ENCODE data around the gene PSMD11. TPM values are rescaled to one million over a fixed set of nuclear protein-coding genes. Genes with fewer than 3 reads are reported as not detected.

Gene PSMD11
- total RNA-seq, 1 donor from 2014 or later, result 117 TPM

DNA sequence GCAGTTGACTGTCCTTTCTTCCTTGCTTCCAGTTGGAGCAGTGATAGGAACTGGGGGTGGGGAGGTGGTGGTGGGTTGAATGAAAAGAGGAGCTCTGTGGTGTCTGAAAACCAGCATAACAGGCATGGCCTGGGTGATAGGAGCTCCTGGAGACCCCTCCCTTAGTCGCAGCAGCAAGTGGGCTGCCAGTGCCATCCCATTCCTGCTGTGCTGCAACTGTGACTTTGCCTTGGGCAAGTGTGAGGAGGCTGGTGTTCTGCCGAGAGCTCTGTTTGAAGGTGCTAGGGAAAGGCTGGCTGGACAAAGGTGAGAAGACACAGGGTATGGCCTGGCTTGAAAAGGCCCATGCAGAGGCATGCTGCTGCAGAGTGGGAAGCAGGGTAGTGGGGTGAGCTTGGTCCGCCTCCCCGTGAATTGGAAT is 39.7 kb downstream of the PSMD11 start:
- intact Hi-C loops (cut with micrococcal nuclease), result loop anchor here (5.0 kb wide), 1 partner anchor 288 kb away; no protein-coding TSS in a partner anchor
- ATAC-seq (ENCODE audit: low read depth) (no peak), DNase-seq (no peak)
- ChIA-PET POLR2A (interaction anchor here (1.2 to 6.3 kb wide), 3 partner anchors 39 to 134 kb away, joined by 3 to 90 read pairs (median 7); no protein-coding TSS in a partner anchor), CTCF (interaction anchor here (0.6 to 10.2 kb wide), 24 partner anchors 12 to 393 kb away, joined by 3 to 53 read pairs (median 5); partner anchors contain the start of gene PSMD11)
- Mint-ChIP-seq H3K9me3 (no peaks in the 10 kb centered on the region), H3K4me1 (peaks cover 26% of the 10 kb centered on the region), H3K4me3 (peak overlapping the region; percentile 17), H3K27me3 (no peaks in the 10 kb centered on the region), H3K36me3 (ENCODE audit: low read depth) (peaks cover 47% of the 10 kb centered on the region), H3K27ac (peak overlapping the region; percentile 43)
- TF ChIP-seq, protein P1, sequence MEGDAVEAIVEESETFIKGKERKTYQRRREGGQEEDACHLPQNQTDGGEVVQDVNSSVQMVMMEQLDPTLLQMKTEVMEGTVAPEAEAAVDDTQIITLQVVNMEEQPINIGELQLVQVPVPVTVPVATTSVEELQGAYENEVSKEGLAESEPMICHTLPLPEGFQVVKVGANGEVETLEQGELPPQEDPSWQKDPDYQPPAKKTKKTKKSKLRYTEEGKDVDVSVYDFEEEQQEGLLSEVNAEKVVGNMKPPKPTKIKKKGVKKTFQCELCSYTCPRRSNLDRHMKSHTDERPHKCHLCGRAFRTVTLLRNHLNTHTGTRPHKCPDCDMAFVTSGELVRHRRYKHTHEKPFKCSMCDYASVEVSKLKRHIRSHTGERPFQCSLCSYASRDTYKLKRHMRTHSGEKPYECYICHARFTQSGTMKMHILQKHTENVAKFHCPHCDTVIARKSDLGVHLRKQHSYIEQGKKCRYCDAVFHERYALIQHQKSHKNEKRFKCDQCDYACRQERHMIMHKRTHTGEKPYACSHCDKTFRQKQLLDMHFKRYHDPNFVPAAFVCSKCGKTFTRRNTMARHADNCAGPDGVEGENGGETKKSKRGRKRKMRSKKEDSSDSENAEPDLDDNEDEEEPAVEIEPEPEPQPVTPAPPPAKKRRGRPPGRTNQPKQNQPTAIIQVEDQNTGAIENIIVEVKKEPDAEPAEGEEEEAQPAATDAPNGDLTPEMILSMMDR (IDR thresholded peaks at IDR 0.05), result no peak

DNA sequence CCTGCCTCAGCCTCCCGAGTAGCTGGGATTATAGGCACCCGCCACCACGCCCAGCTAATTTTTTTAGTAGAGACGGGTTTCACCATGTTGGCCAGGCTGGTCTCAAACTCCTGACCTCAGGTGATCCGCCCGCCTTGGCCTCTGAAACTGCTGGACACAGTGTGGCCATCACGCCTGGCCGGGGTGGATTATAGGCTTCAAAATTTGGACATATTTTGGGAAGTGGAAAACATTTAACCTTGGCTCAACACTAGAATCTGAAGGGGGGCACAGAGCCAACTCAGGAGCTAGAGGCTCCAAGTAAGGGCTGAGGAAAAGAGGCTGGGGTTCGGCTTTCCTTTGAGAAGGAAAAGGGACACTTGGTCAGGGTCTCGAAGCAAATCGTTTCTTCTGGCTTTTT is 40.3 kb downstream of the PSMD11 start:
- peaks cover 46% of the 10 kb centered on the region for H3K36me3 Mint-ChIP-seq (ENCODE audit: low read depth)
- H3K4me3 Mint-ChIP-seq, result no peak overlapping the region
- intact Hi-C loops (cut with micrococcal nuclease), result loop anchor here (5.0 kb wide), 1 partner anchor 288 kb away; no protein-coding TSS in a partner anchor
- CTCF ChIA-PET, result interaction anchor here (0.6 to 10.2 kb wide), 18 partner anchors 13 to 393 kb away, joined by 3 to 53 read pairs (median 6); partner anchors contain the start of gene PSMD11
- no peaks in the 10 kb centered on the region for H3K9me3 Mint-ChIP-seq
- DNase-seq (no peak), ATAC-seq (ENCODE audit: low read depth) (no peak)
- no peaks in the 10 kb centered on the region for H3K27me3 Mint-ChIP-seq
- TF ChIP-seq, protein P1 (IDR thresholded peaks at IDR 0.05), result no peak
- POLR2A ChIA-PET, result interaction anchor here (0.7 to 6.3 kb wide), 4 partner anchors 16 to 134 kb away, joined by 3 to 90 read pairs (median 6); no protein-coding TSS in a partner anchor
- peaks cover 32% of the 10 kb centered on the region for H3K4me1 Mint-ChIP-seq
- H3K27ac Mint-ChIP-seq, result no peak overlapping the region

DNA sequence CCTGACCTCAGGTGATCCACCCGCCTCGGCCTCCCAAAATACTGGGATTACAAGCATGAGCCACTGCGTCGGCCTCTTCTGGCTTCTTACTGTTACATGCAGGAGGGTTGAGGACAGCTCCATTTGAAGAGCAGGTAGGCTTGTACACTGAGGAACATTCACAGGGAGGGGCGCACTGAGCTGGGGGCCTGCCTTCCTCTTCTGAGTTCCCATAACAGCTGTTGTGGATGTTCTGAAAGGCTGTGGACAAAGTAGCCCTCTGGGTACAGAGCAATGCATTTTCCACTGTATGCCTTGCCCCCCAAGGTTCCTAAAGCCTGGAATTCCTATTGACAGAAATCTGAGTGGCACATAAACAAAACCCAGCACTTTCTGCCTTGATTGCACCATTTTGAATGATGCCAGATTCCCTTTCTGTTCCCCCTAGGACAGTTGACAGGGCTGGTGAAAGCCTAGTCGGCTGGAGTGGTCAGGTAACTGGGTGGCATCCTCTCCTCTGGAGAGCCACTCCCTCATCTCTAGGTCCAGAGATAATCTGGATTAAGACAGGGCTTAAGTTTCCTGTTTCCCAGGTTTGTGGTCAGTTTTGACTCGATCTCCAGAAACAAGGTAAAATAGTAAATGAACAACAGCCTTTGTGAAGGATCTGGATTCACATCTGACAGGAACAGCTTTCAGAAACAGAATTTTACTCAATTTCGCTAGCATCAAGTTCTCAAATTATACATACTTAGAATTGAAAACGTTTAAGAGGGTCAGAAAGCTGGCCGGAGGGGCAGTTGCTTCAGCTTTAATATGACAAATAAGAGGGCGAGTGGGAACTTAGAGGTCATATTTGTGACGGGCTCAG is 41.2 kb downstream of the PSMD11 start:
- H3K27me3 Mint-ChIP-seq, result no peaks in the 10 kb centered on the region
- TF ChIP-seq, protein P1 (IDR thresholded peaks at IDR 0.05), result no peak
- H3K4me1 Mint-ChIP-seq, result peaks cover 40% of the 10 kb centered on the region
- peak overlapping the region; percentile 46 for H3K27ac Mint-ChIP-seq
- H3K36me3 Mint-ChIP-seq (ENCODE audit: low read depth), result peaks cover 45% of the 10 kb centered on the region
- peak overlapping the region; percentile 70 for H3K4me3 Mint-ChIP-seq
- intact Hi-C loops (cut with micrococcal nuclease), result loop anchor here (1.0 to 2.0 kb wide), 3 partner anchors 18 to 73 kb away; no protein-coding TSS in a partner anchor
- ChIA-PET CTCF (interaction anchor here (1.1 to 10.2 kb wide), 9 partner anchors 10 to 297 kb away, joined by 3 to 53 read pairs (median 6); no protein-coding TSS in a partner anchor), POLR2A (interaction anchor here (0.6 to 6.3 kb wide), 7 partner anchors 10 to 167 kb away, joined by 3 to 90 read pairs (median 8); no protein-coding TSS in a partner anchor)
- DNase-seq, result no peak
- no peaks in the 10 kb centered on the region for H3K9me3 Mint-ChIP-seq
- ATAC-seq (ENCODE audit: low read depth), result no peak

DNA sequence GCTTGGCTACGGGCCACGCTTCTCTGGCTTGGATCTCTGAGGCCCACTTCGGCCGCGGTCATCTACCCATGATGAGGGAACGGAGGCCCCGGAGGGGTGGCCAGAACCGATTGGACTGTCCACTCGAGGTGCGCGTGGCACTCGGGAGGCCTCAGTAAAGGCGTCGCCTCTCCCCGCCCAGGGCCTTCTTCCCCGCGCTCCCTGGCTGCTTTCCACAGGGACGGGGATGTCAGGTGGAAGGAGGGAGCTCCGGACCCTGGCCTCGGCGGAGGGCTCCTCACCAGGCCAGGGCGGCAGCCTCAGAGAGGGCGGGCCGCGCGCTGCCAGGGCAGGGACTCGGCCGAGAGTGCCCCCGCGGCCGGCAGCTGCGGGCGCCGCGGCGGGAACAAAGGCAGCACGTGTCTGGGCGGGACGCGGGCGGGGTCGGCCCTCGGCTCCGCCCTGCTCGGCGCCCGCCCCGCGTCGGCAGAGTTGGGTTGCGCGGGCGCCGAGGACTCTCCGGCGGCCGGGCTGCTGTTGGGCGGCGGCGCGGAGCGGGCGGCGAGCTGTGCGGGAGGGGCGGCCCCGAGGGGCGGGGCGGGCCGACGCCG is 41.9 kb downstream of the PSMD11 start:
- Mint-ChIP-seq H3K27ac (peak overlapping the region; percentile 46), H3K9me3 (no peaks in the 10 kb centered on the region), H3K36me3 (ENCODE audit: low read depth) (peaks cover 44% of the 10 kb centered on the region), H3K27me3 (no peaks in the 10 kb centered on the region), H3K4me3 (peak overlapping the region; percentile 70), H3K4me1 (peaks cover 47% of the 10 kb centered on the region)
- TF ChIP-seq, protein P1 (IDR thresholded peaks at IDR 0.05), result no peak
- CTCF ChIA-PET, result interaction anchor here (1.1 to 10.2 kb wide), 7 partner anchors 9 to 173 kb away, joined by 3 to 53 read pairs (median 4); no protein-coding TSS in a partner anchor
- DNase-seq (no peak), ATAC-seq (ENCODE audit: low read depth) (peak; percentile 81)
- POLR2A ChIA-PET, result interaction anchor here (0.6 to 6.3 kb wide), 15 partner anchors 9 to 391 kb away, joined by 3 to 90 read pairs (median 4); partner anchors contain the start of genes MYO1D and PSMD11
- intact Hi-C loops (cut with micrococcal nuclease), result loop anchor here (1.0 to 2.0 kb wide), 3 partner anchors 17 to 73 kb away; no protein-coding TSS in a partner anchor

All from activated B cell treated with CpG ODN at 0.5 μM for 24 hours (primary cell).